HFFc6 (cell line): ENCODE measurements around the gene SLC22A14. TPM values are rescaled to one million over a fixed set of nuclear protein-coding genes. Genes with fewer than 3 reads are reported as not detected.

ENCODE experiments used
- DNase-seq: peaks from one replicate; pipeline ENCODE4 v3.0.0-alpha.2; 2018
- H3K27ac Mint-ChIP-seq: 2 replicates; pipeline ENCODE4 v1.8.0; 2020; ENCODE audit warnings: mild to moderate bottlenecking, mixed read lengths
- H3K27me3 Mint-ChIP-seq: 2 replicates; pipeline ENCODE4 v1.8.0; 2021; ENCODE audit warnings: mild to moderate bottlenecking, moderate library complexity, mixed read lengths; ENCODE audit not compliant: insufficient read depth
- H3K36me3 Mint-ChIP-seq: 2 replicates; pipeline ENCODE4 v1.8.0; 2021; ENCODE audit warnings: low read depth, mixed read lengths
- H3K4me1 Mint-ChIP-seq: 2 replicates; pipeline ENCODE4 v1.8.0; 2020; ENCODE audit warnings: low read depth, mixed read lengths
- H3K4me3 Mint-ChIP-seq: 2 replicates; pipeline ENCODE4 v1.8.0; 2020; ENCODE audit warnings: mild to moderate bottlenecking, moderate library complexity, mixed read lengths
- H3K9me3 Mint-ChIP-seq: 2 replicates; pipeline ENCODE4 v1.8.0; 2020; ENCODE audit warnings: mild to moderate bottlenecking, mixed read lengths
- total RNA-seq, 6 experiments: library from RNA; stranded (reverse); fragmentation: NEBNext Ultra II Directional; extraction: Animal tissue kit (Norgen Biotek cat#: 25700); gene quantifications; 2 replicates in 1 of 6; 3 replicates in 5 of 6; pipeline ENCODE4 v1.2.3, GENCODE V29; 2021
- TF ChIP-seq, protein P1 (sequence below): fragments of 200-600 bp; sonication (generic); IDR thresholded peaks from 2 replicates; pipeline ENCODE4 v1.5.0; 2021; ENCODE audit warnings: antibody characterized with exemption, mild to moderate bottlenecking

The SLC22A14 gene
- total RNA-seq, 6 experiments from 2014 or later: 0.09 TPM; not detected in 5

GRCh38 chr3:38247366-38248035, 34.6 kb upstream of the SLC22A14 start:
- TF ChIP-seq, protein P1, sequence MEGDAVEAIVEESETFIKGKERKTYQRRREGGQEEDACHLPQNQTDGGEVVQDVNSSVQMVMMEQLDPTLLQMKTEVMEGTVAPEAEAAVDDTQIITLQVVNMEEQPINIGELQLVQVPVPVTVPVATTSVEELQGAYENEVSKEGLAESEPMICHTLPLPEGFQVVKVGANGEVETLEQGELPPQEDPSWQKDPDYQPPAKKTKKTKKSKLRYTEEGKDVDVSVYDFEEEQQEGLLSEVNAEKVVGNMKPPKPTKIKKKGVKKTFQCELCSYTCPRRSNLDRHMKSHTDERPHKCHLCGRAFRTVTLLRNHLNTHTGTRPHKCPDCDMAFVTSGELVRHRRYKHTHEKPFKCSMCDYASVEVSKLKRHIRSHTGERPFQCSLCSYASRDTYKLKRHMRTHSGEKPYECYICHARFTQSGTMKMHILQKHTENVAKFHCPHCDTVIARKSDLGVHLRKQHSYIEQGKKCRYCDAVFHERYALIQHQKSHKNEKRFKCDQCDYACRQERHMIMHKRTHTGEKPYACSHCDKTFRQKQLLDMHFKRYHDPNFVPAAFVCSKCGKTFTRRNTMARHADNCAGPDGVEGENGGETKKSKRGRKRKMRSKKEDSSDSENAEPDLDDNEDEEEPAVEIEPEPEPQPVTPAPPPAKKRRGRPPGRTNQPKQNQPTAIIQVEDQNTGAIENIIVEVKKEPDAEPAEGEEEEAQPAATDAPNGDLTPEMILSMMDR: peak; percentile 68

DNA sequence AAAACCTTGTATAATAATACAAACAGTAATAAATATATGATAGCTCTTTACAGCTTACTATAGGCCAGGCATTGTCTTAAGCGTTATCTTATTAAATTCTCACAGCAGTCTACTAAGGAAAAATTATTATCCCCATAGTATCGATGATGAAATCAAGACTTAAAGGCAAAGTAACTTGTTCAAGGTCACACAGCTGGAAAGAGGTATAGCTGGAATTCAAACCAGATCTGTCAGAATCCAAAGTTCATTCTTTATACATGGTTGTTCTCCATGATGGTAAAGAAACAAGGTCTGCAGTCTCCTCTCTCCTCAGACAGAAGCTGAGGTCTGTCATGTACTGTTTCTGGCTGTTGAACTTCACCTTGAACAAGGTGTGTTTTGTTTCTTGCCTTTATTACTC, 31.9 kb upstream of the SLC22A14 start:
- Mint-ChIP-seq H3K4me3 (no peak overlapping the region), H3K4me1 (peaks cover 28% of the 10 kb centered on the region), H3K27me3 (no peaks in the 10 kb centered on the region), H3K36me3 (peaks cover 53% of the 10 kb centered on the region), H3K9me3 (no peaks in the 10 kb centered on the region), H3K27ac (no peak overlapping the region)
- TF ChIP-seq, protein P1: no peak
- DNase-seq: no peak

More at GRCh38 chr3:38247366-38248035, 34.6 kb upstream of the SLC22A14 start:
- Mint-ChIP-seq H3K4me1 (peaks cover 28% of the 10 kb centered on the region), H3K36me3 (peaks cover 31% of the 10 kb centered on the region), H3K9me3 (no peaks in the 10 kb centered on the region), H3K27ac (peak overlapping the region; percentile 84), H3K4me3 (peak overlapping the region; percentile 8; the same call in 1 of the 2 replicates), H3K27me3 (no peaks in the 10 kb centered on the region; the same call in 1 of the 2 replicates)
- DNase-seq: peak; percentile 92

DNA sequence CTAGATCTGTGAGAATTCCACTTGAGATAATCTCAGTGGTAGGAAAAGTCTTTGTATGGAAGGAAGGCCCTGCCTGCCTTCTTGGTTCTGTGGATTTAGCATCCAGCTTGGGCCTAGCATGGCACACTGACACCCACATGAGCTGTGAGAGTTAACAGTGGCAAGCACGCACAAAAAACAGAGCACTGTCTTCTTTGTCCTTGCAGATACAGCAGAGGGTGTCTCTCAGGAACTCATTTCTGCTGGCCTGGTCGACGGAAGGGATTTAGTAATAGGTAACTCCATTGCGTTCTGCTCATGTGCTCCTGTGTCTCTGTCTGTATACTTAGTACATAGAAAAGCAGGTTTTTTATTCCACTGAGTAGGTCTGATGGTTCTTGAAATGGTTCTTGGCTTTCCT, 30.9 kb upstream of the SLC22A14 start:
- Mint-ChIP-seq H3K4me3 (no peak overlapping the region), H3K27me3 (no peaks in the 10 kb centered on the region), H3K4me1 (peaks cover 32% of the 10 kb centered on the region), H3K9me3 (no peaks in the 10 kb centered on the region), H3K36me3 (peaks cover 63% of the 10 kb centered on the region), H3K27ac (no peak overlapping the region)
- DNase-seq: no peak
- TF ChIP-seq, protein P1: no peak

DNA sequence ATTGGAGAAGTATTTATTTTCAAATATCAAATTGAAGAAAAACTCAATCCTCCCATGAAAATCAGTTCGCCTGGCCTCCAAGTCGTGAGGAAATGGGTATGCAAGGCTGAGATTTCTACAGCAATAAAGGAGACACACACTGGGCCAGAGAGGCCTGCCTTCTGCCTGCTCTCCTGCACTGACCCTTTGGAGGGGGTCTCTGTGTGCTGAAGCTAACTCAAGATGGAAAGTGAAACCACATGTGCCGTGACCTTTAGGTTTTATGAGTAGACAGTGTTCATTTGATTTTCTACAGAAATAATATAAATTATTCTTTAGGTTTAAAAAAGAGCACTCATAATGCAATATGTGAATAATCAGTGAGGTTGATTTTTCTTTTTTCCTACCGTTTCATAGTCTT, 28.4 kb upstream of the SLC22A14 start:
- DNase-seq: no peak
- Mint-ChIP-seq H3K4me1 (peaks cover 30% of the 10 kb centered on the region), H3K9me3 (no peaks in the 10 kb centered on the region), H3K27ac (no peak overlapping the region), H3K27me3 (no peaks in the 10 kb centered on the region), H3K4me3 (no peak overlapping the region), H3K36me3 (peaks cover 68% of the 10 kb centered on the region)
- TF ChIP-seq, protein P1: no peak

DNA sequence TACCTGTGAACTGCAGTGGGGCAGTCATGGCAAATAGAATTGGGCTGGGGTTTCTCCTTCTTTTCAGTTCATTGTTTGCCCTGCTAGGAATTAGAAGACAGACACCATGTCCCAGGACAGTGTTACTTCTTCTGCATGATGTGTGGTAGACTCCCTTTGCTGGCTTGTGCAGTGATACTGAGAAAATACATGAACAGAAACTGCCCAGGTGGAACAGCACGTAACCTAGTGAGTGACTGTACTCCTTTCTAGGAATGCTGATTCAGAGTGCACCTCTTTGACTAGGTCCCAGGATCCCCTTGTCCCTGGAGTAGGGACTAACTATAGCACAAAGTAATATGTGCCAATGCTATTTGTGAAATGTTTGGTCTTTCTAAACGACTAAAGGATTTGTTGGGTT, 27.2 kb upstream of the SLC22A14 start:
- Mint-ChIP-seq H3K27me3 (no peaks in the 10 kb centered on the region), H3K27ac (no peak overlapping the region), H3K4me1 (peaks cover 28% of the 10 kb centered on the region), H3K9me3 (no peaks in the 10 kb centered on the region), H3K36me3 (peaks cover 65% of the 10 kb centered on the region), H3K4me3 (no peak overlapping the region)
- TF ChIP-seq, protein P1: no peak
- DNase-seq: no peak
